SK-N-SH treated with all-trans-retinoic acid at 6 μM for 48 hours (cell line): ENCODE results near the gene OR14C36.

Experiments
- ESRRG ChIP-seq: fragments of 250-450 bp; sonication (Bioruptor Pico); IDR thresholded peaks from 2 replicates; pipeline ENCODE4 v1.6.1; 2021; ENCODE audit warnings: mild to moderate bottlenecking
- POU6F1 ChIP-seq: fragments of 250-450 bp; sonication (Bioruptor Pico); IDR thresholded peaks from 2 replicates; pipeline ENCODE4 v1.8.0; 2021; ENCODE audit warnings: low read depth, mild to moderate bottlenecking, moderate library complexity, borderline replicate concordance
- SNAI2 ChIP-seq: fragments of 250-450 bp; sonication (Bioruptor Pico); IDR thresholded peaks from 2 replicates; pipeline ENCODE4 v1.5.0; 2020; ENCODE audit warnings: mild to moderate bottlenecking, moderate library complexity
- TOX ChIP-seq: fragments of 250-450 bp; sonication (Bioruptor Pico); IDR thresholded peaks from 2 replicates; pipeline ENCODE4 v1.8.0; 2021; ENCODE audit warnings: mild to moderate bottlenecking, moderate library complexity, borderline replicate concordance
- ZFP30 ChIP-seq: fragments of 450-650 bp; formaldehyde crosslinking; IDR thresholded peaks from 2 replicates; pipeline ENCODE4 v1.5.0; 2022; ENCODE audit warnings: mild to moderate bottlenecking, moderate library complexity
- ZNF565 ChIP-seq: fragments of 450-650 bp; formaldehyde crosslinking; conservative IDR thresholded peaks from 2 replicates; pipeline ENCODE4 v1.5.0; 2020; ENCODE audit warnings: low read depth, mild to moderate bottlenecking, moderate library complexity
- ZNF8 ChIP-seq: fragments of 450-650 bp; formaldehyde crosslinking; IDR thresholded peaks from 2 replicates; pipeline ENCODE4 v1.5.0; 2020; ENCODE audit warnings: mild to moderate bottlenecking, moderate library complexity

- TF ChIP-seq ZNF8 (CRISPR knock-in tag) (no peak), ZFP30 (no peak), TOX (no peak), ZNF565 (CRISPR knock-in tag) (no peak), SNAI2 (CRISPR knock-in tag) (no peak), ESRRG (CRISPR knock-in tag) (no peak), POU6F1 (CRISPR knock-in tag) (no peak)
Measured at GRCh38 chr1:248348475-248348874, at the start of gene OR14C36.
